ENCODE measurements around the gene EMP2.

DNA sequence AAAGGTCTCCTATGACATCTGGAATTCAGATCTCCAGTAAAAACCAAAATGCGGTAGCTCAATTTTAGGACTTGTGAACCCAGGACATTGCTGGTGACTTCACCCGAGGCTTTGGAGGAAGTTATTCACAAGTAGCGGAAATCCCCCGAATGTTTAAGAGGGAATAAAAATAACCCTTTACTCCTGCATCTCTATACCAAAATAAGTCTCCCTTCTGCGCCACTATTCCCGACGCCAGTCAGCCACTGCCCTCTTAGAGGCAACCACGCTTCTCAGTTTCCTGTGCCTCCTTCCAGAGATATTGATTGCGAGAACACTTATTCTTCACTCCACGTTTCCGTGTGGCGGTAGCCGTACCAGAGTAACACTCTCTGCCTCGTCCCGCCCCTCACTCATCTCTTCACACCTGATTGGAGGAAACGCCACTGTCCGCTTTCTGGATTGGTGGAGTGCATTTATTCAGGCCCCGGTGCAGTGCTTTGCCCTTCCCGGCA is 27.4 kb downstream of the EMP2 start:
- TF ChIP-seq, protein P1, sequence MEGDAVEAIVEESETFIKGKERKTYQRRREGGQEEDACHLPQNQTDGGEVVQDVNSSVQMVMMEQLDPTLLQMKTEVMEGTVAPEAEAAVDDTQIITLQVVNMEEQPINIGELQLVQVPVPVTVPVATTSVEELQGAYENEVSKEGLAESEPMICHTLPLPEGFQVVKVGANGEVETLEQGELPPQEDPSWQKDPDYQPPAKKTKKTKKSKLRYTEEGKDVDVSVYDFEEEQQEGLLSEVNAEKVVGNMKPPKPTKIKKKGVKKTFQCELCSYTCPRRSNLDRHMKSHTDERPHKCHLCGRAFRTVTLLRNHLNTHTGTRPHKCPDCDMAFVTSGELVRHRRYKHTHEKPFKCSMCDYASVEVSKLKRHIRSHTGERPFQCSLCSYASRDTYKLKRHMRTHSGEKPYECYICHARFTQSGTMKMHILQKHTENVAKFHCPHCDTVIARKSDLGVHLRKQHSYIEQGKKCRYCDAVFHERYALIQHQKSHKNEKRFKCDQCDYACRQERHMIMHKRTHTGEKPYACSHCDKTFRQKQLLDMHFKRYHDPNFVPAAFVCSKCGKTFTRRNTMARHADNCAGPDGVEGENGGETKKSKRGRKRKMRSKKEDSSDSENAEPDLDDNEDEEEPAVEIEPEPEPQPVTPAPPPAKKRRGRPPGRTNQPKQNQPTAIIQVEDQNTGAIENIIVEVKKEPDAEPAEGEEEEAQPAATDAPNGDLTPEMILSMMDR (IDR thresholded peaks at IDR 0.05): no peak
- TF ChIP-seq POLR2A (IDR thresholded peaks at IDR 0.05) (no peak), POLR2AphosphoS5 (IDR thresholded peaks at IDR 0.05) (no peak), EP300 (IDR thresholded peaks at IDR 0.05) (no peak)
